GM23248 (cell line): ENCODE results near the gene JADE2. TPM values are rescaled to one million over a fixed set of nuclear protein-coding genes. Genes with fewer than 3 reads are reported as not detected.
A peak's percentile ranks its signal among the peaks of the same experiment; 100 is the strongest.

Experiments used
- DNase-seq: peaks from one replicate; pipeline ENCODE4 v3.0.0-alpha.2; 2015
- H2AFZ ChIP-seq: fragments of 200-600 bp; sonication (generic); 2 replicates; pipeline ENCODE4 v1.6.1; 2016; ENCODE audit warnings: antibody characterized with exemption
- H3F3A ChIP-seq: fragments of 200-600 bp; sonication (generic); 2 replicates; pipeline ENCODE4 v1.6.1; 2016; ENCODE audit warnings: mild to moderate bottlenecking, antibody characterized with exemption, mixed run types; ENCODE audit not compliant: insufficient read depth
- H3K27ac ChIP-seq: fragments of 200-600 bp; sonication (generic); 2 replicates; pipeline ENCODE4 v1.5.1; 2016; ENCODE audit warnings: mild to moderate bottlenecking
- H3K27me3 ChIP-seq: fragments of 200-600 bp; sonication (generic); replicated peaks from 2 replicates; pipeline ENCODE4 v1.6.1; 2016; ENCODE audit warnings: mild to moderate bottlenecking; ENCODE audit not compliant: insufficient read depth
- H3K36me3 ChIP-seq: fragments of 200-600 bp; sonication (generic); 2 replicates; pipeline ENCODE4 v1.6.1; 2016; ENCODE audit warnings: low read depth, mild to moderate bottlenecking
- H3K4me1 ChIP-seq: fragments of 200-600 bp; sonication (generic); 2 replicates; pipeline ENCODE4 v1.6.1; 2016; ENCODE audit warnings: mild to moderate bottlenecking; ENCODE audit not compliant: insufficient read depth
- H3K4me2 ChIP-seq: fragments of 200-600 bp; sonication (generic); one replicate; pipeline ENCODE4 v1.6.1; 2016; ENCODE audit warnings: mild to moderate bottlenecking; ENCODE audit not compliant: unreplicated experiment
- H3K4me3 ChIP-seq: fragments of 200-600 bp; sonication (generic); 2 replicates; pipeline ENCODE4 v1.5.1; 2016; ENCODE audit warnings: mild to moderate bottlenecking
- H3K79me2 ChIP-seq: fragments of 200-600 bp; sonication (generic); 2 replicates; pipeline ENCODE4 v1.6.1; 2016; ENCODE audit warnings: mild to moderate bottlenecking; ENCODE audit not compliant: insufficient read depth
- H3K9ac ChIP-seq: fragments of 200-600 bp; sonication (generic); 2 replicates; pipeline ENCODE4 v1.6.1; 2016; ENCODE audit warnings: mild to moderate bottlenecking
- H3K9me2 ChIP-seq: fragments of 200-600 bp; sonication (generic); 2 replicates; pipeline ENCODE4 v1.6.1; 2016; ENCODE audit warnings: mixed run types, mild to moderate bottlenecking, moderate library complexity; ENCODE audit not compliant: insufficient read depth
- H3K9me3 ChIP-seq: fragments of 200-600 bp; sonication (generic); one replicate; pipeline ENCODE4 v1.6.1; 2017; ENCODE audit warnings: low read depth
- H4K20me1 ChIP-seq: fragments of 200-600 bp; sonication (generic); 2 replicates; pipeline ENCODE4 v1.6.0; 2016; ENCODE audit not compliant: insufficient read depth
- EZH2 ChIP-seq: fragments of 200-600 bp; sonication (generic); IDR thresholded peaks from 2 replicates; pipeline ENCODE4 v1.6.1; 2018; ENCODE audit warnings: antibody characterized with exemption, mild to moderate bottlenecking; ENCODE audit not compliant: insufficient read depth, poor library complexity, severe bottlenecking
- EZH2phosphoT487 ChIP-seq: fragments of 200-600 bp; sonication (generic); IDR thresholded peaks from 2 replicates; pipeline ENCODE4 v1.6.1; 2018; ENCODE audit warnings: antibody characterized with exemption, moderate library complexity, mild to moderate bottlenecking, low read depth; ENCODE audit not compliant: insufficient read depth
- WGBS, 2 experiments: methylation state at CpG; one replicate each; pipeline ENCODE4 v1.1.6; 2015 to 2017; ENCODE audit warnings: low lambda C conversion rate in 2 of 2, low coverage in 1 of 2; ENCODE audit errors: missing lambda C conversion rate in 2 of 2; 5-methylcytosine and 5-hydroxymethylcytosine counted together
- in situ Hi-C: fragments of 300-500 bp; cut with MboI; formaldehyde crosslinking; loops from 2 replicates; pipeline ENCODE4 v1.15.0; 2020
- polyA plus RNA-seq: library from polyadenylated mRNA; unstranded; fragments of >200 nt; fragmentation: Nextera tagmentation; extraction: Ambion mirVana; gene quantifications from 2 replicates; pipeline ENCODE4 v1.2.1, GENCODE V29; 2016
- total RNA-seq: library from RNA; depleted of rRNA; stranded (reverse); fragments of >200 nt; shearing (Covaris generic); gene quantifications from 2 replicates; pipeline ENCODE4 v1.2.3, GENCODE V29; 2014

Gene JADE2
- total and polyA plus RNA-seq, 2 experiments from 2014 or later, result 7.1 to 18.0 TPM

- no peaks in the 10 kb centered on the region for H3K9me2 ChIP-seq
- no peak for TF ChIP-seq EZH2
- no peak overlapping the region for H3K9ac ChIP-seq
- no peaks in the 10 kb centered on the region for H3K9me3 ChIP-seq
- H3K4me1 ChIP-seq, result peaks cover 38% of the 10 kb centered on the region
- H4K20me1 ChIP-seq, result no peaks in the 10 kb centered on the region
- no peak overlapping the region for H3K27ac ChIP-seq
- no peak overlapping the region for H3K4me3 ChIP-seq
- peaks cover 28% of the 10 kb centered on the region for H3F3A ChIP-seq
- no peaks in the 10 kb centered on the region for H3K79me2 ChIP-seq
- peak; percentile 11 for DNase-seq
- no peaks in the 10 kb centered on the region for H3K36me3 ChIP-seq
- in situ Hi-C loops, result no loop called here
- WGBS, 2 experiments, result 51 to 58% methylated on average over 10 of the region's 10 CpGs
- no peak overlapping the region for H3K4me2 ChIP-seq
- peak overlapping the region; percentile 46; the same call in 1 of the 2 replicates for H2AFZ ChIP-seq
- no peaks in the 10 kb centered on the region for H3K27me3 ChIP-seq
These were observed 19.1 kb upstream of the JADE2 start for GRCh38 chr5:134506054-134507039.

DNA sequence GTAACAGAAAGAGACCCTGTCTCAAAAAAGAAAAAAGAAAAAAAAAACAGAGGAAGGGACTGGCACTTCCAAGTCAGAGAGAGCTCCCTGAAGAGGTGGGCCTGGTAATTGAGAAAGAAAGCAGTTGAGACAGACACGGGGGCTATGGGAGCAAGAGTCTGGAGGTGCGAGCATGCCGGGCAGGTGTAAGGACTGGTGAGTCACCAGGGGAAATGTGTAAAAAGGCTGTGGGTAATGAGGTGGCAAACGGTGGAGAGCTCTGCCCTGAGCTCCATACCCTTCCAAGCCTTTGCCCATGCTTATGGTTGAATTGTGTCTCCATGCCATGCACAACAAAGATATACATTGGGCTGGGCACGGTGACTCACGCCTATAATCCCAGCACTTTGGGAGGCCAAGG, 18.0 kb upstream of the JADE2 start:
- H3K9me3 ChIP-seq, result no peaks in the 10 kb centered on the region
- no peak overlapping the region for H3K4me2 ChIP-seq
- H4K20me1 ChIP-seq, result no peaks in the 10 kb centered on the region
- no peaks in the 10 kb centered on the region for H3K79me2 ChIP-seq
- no peaks in the 10 kb centered on the region for H3K36me3 ChIP-seq
- in situ Hi-C loops, result no loop called here
- no peaks in the 10 kb centered on the region for H3K27me3 ChIP-seq
- peaks cover 45% of the 10 kb centered on the region for H3K4me1 ChIP-seq
- 84 to 86% methylated on average over 6 of the region's 6 CpGs for WGBS, 2 experiments
- H3F3A ChIP-seq, result peaks cover 29% of the 10 kb centered on the region
- DNase-seq, result no peak
- H3K9ac ChIP-seq, result no peak overlapping the region
- TF ChIP-seq EZH2 (no peak), EZH2phosphoT487 (no peak)
- H3K4me3 ChIP-seq, result no peak overlapping the region
- H3K9me2 ChIP-seq, result no peaks in the 10 kb centered on the region
- no peak overlapping the region for H2AFZ ChIP-seq
- no peak overlapping the region for H3K27ac ChIP-seq

DNA sequence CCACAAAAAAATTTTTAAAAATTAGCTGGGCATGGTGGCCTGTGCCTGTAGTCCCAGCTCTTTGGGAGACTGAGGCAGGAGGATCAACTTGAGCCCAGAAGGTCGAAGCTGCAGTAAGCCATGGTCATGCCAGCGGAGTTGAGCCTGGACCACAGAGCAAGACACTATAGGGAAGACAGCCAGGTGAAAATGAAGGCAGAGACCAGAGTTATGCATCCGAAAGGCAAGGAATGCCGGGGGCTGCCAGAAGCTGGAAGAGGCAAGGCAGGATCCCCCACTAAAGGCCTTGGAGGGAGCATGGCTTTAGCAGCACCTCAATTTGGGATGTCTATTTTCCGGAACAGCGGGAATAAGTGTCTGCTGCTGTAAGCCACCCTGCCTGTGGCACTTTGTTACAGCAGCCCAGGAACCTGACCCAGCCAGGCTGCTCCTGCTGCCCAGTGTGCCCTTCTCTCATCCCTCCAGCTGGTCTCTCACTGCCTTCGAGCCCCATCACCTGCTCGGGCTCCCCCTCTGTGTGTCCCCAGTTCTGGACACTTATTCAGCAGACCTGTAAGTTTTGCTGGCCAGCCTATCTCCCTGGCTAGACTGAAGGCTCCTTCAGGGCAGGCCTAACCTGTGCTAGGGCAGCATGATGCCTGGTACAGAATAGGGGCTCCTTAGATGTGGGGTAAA, 16.8 kb upstream of the JADE2 start:
- Histone ChIP-seq H3K4me1 (peaks cover 35% of the 10 kb centered on the region), H3K27ac (no peak overlapping the region), H3K9me3 (no peaks in the 10 kb centered on the region), H3K27me3 (no peaks in the 10 kb centered on the region), H3K4me3 (no peak overlapping the region), H3K9me2 (no peaks in the 10 kb centered on the region), H2AFZ (no peak overlapping the region), H3F3A (peaks cover 21% of the 10 kb centered on the region), H3K36me3 (no peaks in the 10 kb centered on the region), H3K9ac (no peak overlapping the region), H4K20me1 (no peaks in the 10 kb centered on the region), H3K79me2 (no peaks in the 10 kb centered on the region), H3K4me2 (no peak overlapping the region)
- in situ Hi-C loops, result no loop called here
- no peak for TF ChIP-seq EZH2phosphoT487
- no peak for TF ChIP-seq EZH2
- no peak for DNase-seq
- WGBS, 2 experiments, result 96% methylated on average over 8 of the region's 8 CpGs

DNA sequence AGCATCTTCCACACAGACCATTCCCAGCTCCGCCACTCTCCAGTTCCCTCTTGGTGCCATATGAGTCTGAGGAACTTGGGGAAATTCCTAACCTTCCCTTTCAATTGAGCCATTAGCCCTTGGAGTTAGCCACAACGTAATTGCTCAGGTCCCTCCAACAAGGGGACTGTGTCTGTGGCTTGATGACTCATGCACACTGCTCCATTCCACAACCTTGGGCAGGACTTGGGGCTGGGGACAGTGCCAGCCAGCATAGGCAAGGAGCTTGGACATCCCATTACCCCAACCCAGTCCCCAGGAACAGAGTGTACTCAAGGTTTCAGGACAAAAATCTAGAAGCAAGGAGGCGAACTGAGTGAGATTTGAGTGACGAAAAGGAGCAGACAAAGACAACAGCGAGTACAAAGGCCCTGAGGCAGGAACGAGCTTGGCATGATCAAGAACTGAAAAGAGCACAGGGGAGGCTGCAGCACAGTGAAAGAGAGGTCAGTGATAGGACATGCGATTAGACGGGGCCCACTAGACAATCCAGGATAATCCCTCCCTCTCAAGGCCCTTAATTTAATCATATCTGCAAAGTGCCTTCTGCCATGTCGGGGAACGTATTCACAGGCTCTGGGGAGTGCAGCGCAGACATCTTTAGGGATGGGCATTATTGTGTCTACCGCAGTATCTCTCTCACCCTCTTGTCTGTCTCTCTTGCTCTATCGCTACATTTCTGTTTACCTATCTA, 16.0 kb upstream of the JADE2 start:
- Histone ChIP-seq H3K27ac (no peak overlapping the region), H3F3A (peaks cover 12% of the 10 kb centered on the region; the same call in 1 of the 2 replicates), H3K9me3 (no peaks in the 10 kb centered on the region), H4K20me1 (no peaks in the 10 kb centered on the region), H3K36me3 (no peaks in the 10 kb centered on the region), H3K9ac (no peak overlapping the region), H3K4me3 (no peak overlapping the region), H3K9me2 (no peaks in the 10 kb centered on the region), H3K4me1 (peaks cover 27% of the 10 kb centered on the region), H3K27me3 (no peaks in the 10 kb centered on the region), H2AFZ (no peak overlapping the region), H3K79me2 (no peaks in the 10 kb centered on the region), H3K4me2 (no peak overlapping the region)
- TF ChIP-seq EZH2phosphoT487 (no peak), EZH2 (no peak)
- in situ Hi-C loops, result no loop called here
- 84 to 88% methylated on average over 13 of the region's 13 CpGs for WGBS, 2 experiments
- peak; percentile 49 for DNase-seq
